K562 (cell line): ENCODE data around the gene MYH3. TPM values are rescaled to one million over a fixed set of nuclear protein-coding genes. Genes with fewer than 3 reads are reported as not detected.

Experiments
- ATAC-seq: fragments of 200-7000 bp; cut with Tn5 transposase; 3 replicates; pipeline ENCODE4 v1.9.1; 2020; ENCODE audit warnings: moderate library complexity
- BruUV-seq: library from RNA; stranded (reverse); fragments of 400-500 nt; replicated peaks from 2 replicates; lab custom pipeline; 2021; lab: Mats Ljungman, UMichigan
- CTCF ChIA-PET: fragments of 300-600 bp; formaldehyde crosslinking; extraction: SDS; loops from one replicate; lab custom pipeline; 2021; ENCODE audit warnings: low intra/inter-chr PET ratio; lab: Yijun Ruan, JAX
- POLR2A ChIA-PET: fragments of 300-600, 350-650 bp; sonication (Branson Sonifier 250); formaldehyde crosslinking; extraction: SDS; loops from one replicate; lab custom pipeline; 2021; ENCODE audit warnings: antibody characterized with exemption, inconsistent platforms; lab: Yijun Ruan, JAX
- DNase-seq, 4 experiments: peaks; one replicate each; pipeline versions ENCODE4 v3.0.0 to v3.0.0-alpha.2; 2011 to 2018; ENCODE audit warnings: low spot score in 3 of 4, mixed read lengths in 3 of 4; ENCODE audit errors: extremely low read depth in 1 of 4
- FAIRE-seq: peaks from 2 replicates; lab custom pipeline; 2011; peaks lifted over from hg19 to GRCh38; lab: Jason Lieb, UNC
- H2AFZ ChIP-seq: 2 replicates; pipeline ENCODE4 v1.6.0; 2011; ENCODE audit warnings: low read depth, low read length, control low read depth, inconsistent platforms
- H3K27ac ChIP-seq: fragments of 200-600 bp; 3 replicates; pipeline ENCODE4 v1.8.0; 2011; ENCODE audit warnings: low read depth, mild to moderate bottlenecking, control low read depth, inconsistent platforms, low read length, moderate library complexity, mixed read lengths; ENCODE audit errors: extremely low read depth
- H3K27me3 ChIP-seq, 2 experiments: fragments of 300-600 bp in 1 of 2; 2 replicates in 1 of 2; 3 replicates in 1 of 2; pipeline versions ENCODE4 v1.6.0 to v1.8.0; 2011; ENCODE audit warnings: inconsistent platforms in 2 of 2, low read length in 2 of 2, mild to moderate bottlenecking in 1 of 2, mixed read lengths in 1 of 2, moderate library complexity in 1 of 2; ENCODE audit not compliant: control insufficient read depth in 2 of 2, insufficient read depth in 2 of 2
- H3K36me3 ChIP-seq: fragments of 300-600 bp; 3 replicates; pipeline ENCODE4 v1.8.0; 2011; ENCODE audit warnings: mild to moderate bottlenecking, low read length, inconsistent platforms; ENCODE audit not compliant: control insufficient read depth, insufficient read depth
- H3K4me1 ChIP-seq, 2 experiments: fragments of 200-600 bp in 1 of 2; replicated peaks in 1 of 2; 2 replicates in 1 of 2; 3 replicates in 1 of 2; pipeline versions ENCODE4 v1.5.1 to v1.8.0; 2011; ENCODE audit warnings: inconsistent platforms in 2 of 2, low read length in 2 of 2, mild to moderate bottlenecking in 1 of 2, mixed read lengths in 1 of 2, moderate library complexity in 1 of 2; ENCODE audit not compliant: control insufficient read depth in 2 of 2, insufficient read depth in 2 of 2
- H3K4me2 ChIP-seq: 2 replicates; pipeline ENCODE4 v1.6.1; 2011; ENCODE audit warnings: low read length, control low read depth, inconsistent platforms, mixed read lengths; ENCODE audit not compliant: insufficient read depth
- H3K4me3 ChIP-seq: fragments of 200-600 bp; sonication (generic), shearing (Covaris generic); 2 replicates; pipeline ENCODE4 v1.5.1; 2016; ENCODE audit warnings: control low read depth, inconsistent platforms
- H3K79me2 ChIP-seq: fragments of 200-600 bp; 3 replicates; pipeline ENCODE4 v1.8.0; 2011; ENCODE audit warnings: low read length, inconsistent platforms; ENCODE audit not compliant: control insufficient read depth, insufficient read depth
- H3K9ac ChIP-seq, 2 experiments: 2 replicates each; pipeline versions ENCODE4 v1.6.0 to v1.6.1; 2011; ENCODE audit warnings: low read depth in 2 of 2, low read length in 2 of 2, control low read depth in 1 of 2, inconsistent platforms in 1 of 2, mild to moderate bottlenecking in 1 of 2, mixed read lengths in 1 of 2; ENCODE audit not compliant: insufficient read depth in 1 of 2
- H3K9me1 ChIP-seq: one replicate; pipeline ENCODE4 v1.6.0; 2011; ENCODE audit warnings: inconsistent platforms, mild to moderate bottlenecking, low read length, moderate library complexity; ENCODE audit not compliant: control insufficient read depth, insufficient read depth
- H3K9me3 ChIP-seq: replicated peaks from 2 replicates; pipeline ENCODE4 v1.5.1; 2011; ENCODE audit warnings: low read depth, low read length, inconsistent platforms; ENCODE audit not compliant: control insufficient read depth, insufficient read depth
- H4K20me1 ChIP-seq: replicated peaks from 2 replicates; pipeline ENCODE4 v1.6.1; 2011; ENCODE audit warnings: low read length, inconsistent platforms, mixed read lengths; ENCODE audit not compliant: control insufficient read depth, insufficient read depth
- BRF1 ChIP-seq: IDR thresholded peaks from 3 replicates; pipeline ENCODE4 v1.6.1; 2011; ENCODE audit warnings: borderline replicate concordance, mild to moderate bottlenecking; ENCODE audit not compliant: insufficient read length; ENCODE audit errors: extremely low read depth
- C11orf30 ChIP-seq: fragments of 450-650 bp; IDR thresholded peaks from 2 replicates; pipeline ENCODE4 v1.6.1; 2016; ENCODE audit warnings: low read depth, mild to moderate bottlenecking
- CREB1 ChIP-seq, 2 experiments: sonication (generic) in 1 of 2; formaldehyde crosslinking in 1 of 2; IDR thresholded peaks; 2 replicates each; pipeline versions ENCODE4 v1.6.1 to v1.8.0; 2012 to 2022; ENCODE audit warnings: inconsistent platforms in 1 of 2, mild to moderate bottlenecking in 1 of 2, missing genetic modification reagents in 1 of 2, moderate library complexity in 1 of 2
- HNRNPLL ChIP-seq: fragments of 200-400 bp; formaldehyde crosslinking; IDR thresholded peaks from 2 replicates; pipeline ENCODE4 v1.6.1; 2017; ENCODE audit warnings: low read length, low read depth, mild to moderate bottlenecking; ENCODE audit not compliant: poor library complexity, severe bottlenecking
- LCOR ChIP-seq: sonication (generic); formaldehyde crosslinking; IDR thresholded peaks from 2 replicates; pipeline ENCODE4 v1.8.0; 2022; ENCODE audit warnings: mild to moderate bottlenecking, missing genetic modification reagents
- NCOA4 ChIP-seq: fragments of 450-650 bp; IDR thresholded peaks from 2 replicates; pipeline ENCODE4 v1.6.1; 2018; ENCODE audit warnings: mild to moderate bottlenecking; ENCODE audit not compliant: partially characterized antibody
- PTBP1 ChIP-seq: fragments of 200-400 bp; formaldehyde crosslinking; IDR thresholded peaks from 2 replicates; pipeline ENCODE4 v1.6.1; 2017; ENCODE audit warnings: low read depth, low read length
- SIX5 ChIP-seq, 2 experiments: IDR thresholded peaks; 2 replicates each; pipeline ENCODE4 v1.6.1; 2011; ENCODE audit warnings: low read length in 2 of 2, borderline replicate concordance in 1 of 2, low read depth in 1 of 2, mild to moderate bottlenecking in 1 of 2, moderate library complexity in 1 of 2; ENCODE audit not compliant: insufficient read depth in 1 of 2
- SPI1 ChIP-seq: IDR thresholded peaks from 2 replicates; pipeline ENCODE4 v1.6.1; 2011; ENCODE audit warnings: low read depth, low read length, control low read depth, borderline replicate concordance
- SREBF1 ChIP-seq: fragments of 150-350 bp; IDR thresholded peaks from 2 replicates; pipeline ENCODE4 v1.6.1; 2014; ENCODE audit warnings: antibody characterized with exemption, low read depth, low read length, borderline replicate concordance
- SRSF9 ChIP-seq: fragments of 200-400 bp; formaldehyde crosslinking; IDR thresholded peaks from 2 replicates; pipeline ENCODE4 v1.6.1; 2017; ENCODE audit warnings: low read depth, low read length, borderline replicate concordance
- ZBTB8A ChIP-seq: fragments of 450-650 bp; IDR thresholded peaks from 2 replicates; pipeline ENCODE4 v1.6.1; 2018; ENCODE audit warnings: mild to moderate bottlenecking, moderate library complexity; ENCODE audit not compliant: partially characterized antibody
- ZNF316 ChIP-seq: fragments of 450-650 bp; IDR thresholded peaks from 2 replicates; pipeline ENCODE4 v1.6.1; 2016
- ZNF696 ChIP-seq: fragments of 250-450 bp; sonication (Bioruptor Pico); conservative IDR thresholded peaks from 2 replicates; pipeline ENCODE4 v1.4.0; 2020; ENCODE audit warnings: mild to moderate bottlenecking, moderate library complexity
- ZNF717 ChIP-seq: fragments of 250-450 bp; sonication (Bioruptor Pico); IDR thresholded peaks from 2 replicates; pipeline ENCODE4 v1.5.0; 2021
- WGBS: fragments of 100-300 bp; shearing (Covaris generic); methylation state at CpG from one replicate; pipeline ENCODE4 v1.1.6; 2016; ENCODE audit warnings: low coverage, mixed read lengths; ENCODE audit not compliant: insufficient coverage; ENCODE audit errors: missing lambda C conversion rate; 5-methylcytosine and 5-hydroxymethylcytosine counted together
- in situ Hi-C: fragments of 300-500 bp; cut with MboI; formaldehyde crosslinking; loops from 4 replicates; pipeline ENCODE4 v1.15.0; 2018; ENCODE audit warnings: inconsistent platforms, mixed read lengths
- intact Hi-C: fragments of 100-400 bp; cut with micrococcal nuclease; formaldehyde crosslinking; loops from 2 replicates; pipeline ENCODE4 v1.14.2; 2022
- polyA plus RNA-seq, 8 experiments: library from polyadenylated mRNA; depleted of rRNA in 4 of 8; stranded (reverse) in 5 of 8; unstranded in 3 of 8; fragments of >200 nt; fragmentation: Nextera tagmentation in 2 of 8; fragmentation: Illumina TruSeq in 1 of 8; extraction: Ambion mirVana in 2 of 8; extraction: Trizol in 1 of 8; gene quantifications; 2 replicates each; pipeline versions ENCODE4 v1.2.1 to v1.2.3, GENCODE V29; 2011 to 2014; ENCODE audit warnings: inconsistent platforms in 1 of 8, missing spikeins in 1 of 8
- total RNA-seq, 7 experiments: library from RNA; depleted of rRNA in 6 of 7; stranded (reverse); fragments of >200 nt in 6 of 7; fragmentation: Illumina TruSeq in 2 of 7; extraction: Trizol in 2 of 7; gene quantifications; 2 replicates each; pipeline versions ENCODE4 v1.2.1 to v1.2.3, GENCODE V29; 2011 to 2021; ENCODE audit warnings: low replicate concordance in 1 of 7

The MYH3 gene
- total and polyA plus RNA-seq, 9 of the 15 experiments (the other 6 are each of a cell fraction or from before 2014, with no cell fraction given) = 0.24 to 0.75 (median 0.40) TPM; not detected in 1

DNA sequence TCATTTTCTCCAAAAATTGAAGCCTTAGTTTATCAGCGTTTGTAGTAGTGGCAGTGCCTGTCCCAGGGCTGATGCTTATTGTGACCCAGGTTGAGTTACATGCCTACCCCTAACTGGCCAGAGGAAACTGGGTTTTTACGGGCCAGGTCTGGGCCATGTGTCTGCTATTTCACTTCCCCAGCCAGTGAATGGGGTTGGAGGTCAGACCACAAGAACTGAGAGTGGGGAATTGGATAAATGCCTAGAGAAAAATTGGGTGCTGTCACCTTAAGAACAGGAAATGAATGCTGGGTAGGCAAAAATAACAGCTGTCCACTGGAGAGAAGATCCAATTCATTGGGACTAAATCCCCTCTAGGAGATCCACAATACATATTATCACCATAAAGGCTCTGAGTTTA lies 45.5 kb upstream of the MYH3 start:
- 30% methylated on average over 2 of the region's 2 CpGs for WGBS
- Histone ChIP-seq H3K36me3 (peaks cover 24% of the 10 kb centered on the region; the same call in 2 of the 3 replicates), H3K79me2 (peaks cover 21% of the 10 kb centered on the region), H3K4me2 (no peak overlapping the region), H3K4me1 (no peaks in the 10 kb centered on the region; a peak in 1 of 5 replicates), H3K4me3 (no peak overlapping the region), H3K9me1 (no peaks in the 10 kb centered on the region), H3K9me3 (no peaks in the 10 kb centered on the region), H3K27ac (no peak overlapping the region), H3K9ac (no peak overlapping the region), H4K20me1 (no peaks in the 10 kb centered on the region), H2AFZ (no peak overlapping the region), H3K27me3 (no peaks in the 10 kb centered on the region)
- CTCF ChIA-PET = no interaction called here
- no TSS peak for BruUV-seq
- in situ Hi-C loops = no loop called here
- POLR2A ChIA-PET = no interaction called here
- ATAC-seq (peak; percentile 26), DNase-seq (peak in 2 of 4 experiments; percentile 11 to 33), FAIRE-seq (no peak)
- TF ChIP-seq SREBF1 = no peak
- TF ChIP-seq SRSF9 = no peak
- TF ChIP-seq ZNF696 = no peak
- no peak for TF ChIP-seq BRF1
- no peak for TF ChIP-seq NCOA4
- TF ChIP-seq SPI1 = peak; percentile 33; the same call in 1 of the 2 replicates
- no peak for TF ChIP-seq SIX5 (IDR thresholded peaks at IDR 0.05; ENCODE audit: borderline replicate concordance in 1 of 2, insufficient read depth in 1 of 2, low read depth in 1 of 2, low read length in 2 of 2)
- TF ChIP-seq ZNF717 = no peak
- no peak for TF ChIP-seq ZBTB8A
- TF ChIP-seq C11orf30 = no peak
- no peak for TF ChIP-seq HNRNPLL
- no peak for TF ChIP-seq CREB1 (IDR thresholded peaks at IDR 0.05)
- no peak for TF ChIP-seq CREB1 (CRISPR knock-in tag; IDR thresholded peaks at IDR 0.05)
- TF ChIP-seq LCOR (CRISPR knock-in tag) = no peak
- TF ChIP-seq PTBP1 = no peak
- TF ChIP-seq ZNF316 = peak; percentile 12; the same call in 1 of the 2 replicates
- intact Hi-C loops = no loop called here
